IPS-18c (cell line): Measurements from ENCODE around the gene PRKCZ.

Experiments used
- H3K4me3 ChIP-seq: 2 replicates; pipeline ENCODE4 v1.7.0; 2013; ENCODE audit warnings: low read depth, mild to moderate bottlenecking, low read length, moderate library complexity; ENCODE audit not compliant: insufficient read depth
- H3K9me3 ChIP-seq: one replicate; pipeline ENCODE4 v1.6.1; 2013; ENCODE audit warnings: mild to moderate bottlenecking, low read length, moderate library complexity; ENCODE audit not compliant: control insufficient read depth, insufficient read depth

PRKCZ gene

DNA sequence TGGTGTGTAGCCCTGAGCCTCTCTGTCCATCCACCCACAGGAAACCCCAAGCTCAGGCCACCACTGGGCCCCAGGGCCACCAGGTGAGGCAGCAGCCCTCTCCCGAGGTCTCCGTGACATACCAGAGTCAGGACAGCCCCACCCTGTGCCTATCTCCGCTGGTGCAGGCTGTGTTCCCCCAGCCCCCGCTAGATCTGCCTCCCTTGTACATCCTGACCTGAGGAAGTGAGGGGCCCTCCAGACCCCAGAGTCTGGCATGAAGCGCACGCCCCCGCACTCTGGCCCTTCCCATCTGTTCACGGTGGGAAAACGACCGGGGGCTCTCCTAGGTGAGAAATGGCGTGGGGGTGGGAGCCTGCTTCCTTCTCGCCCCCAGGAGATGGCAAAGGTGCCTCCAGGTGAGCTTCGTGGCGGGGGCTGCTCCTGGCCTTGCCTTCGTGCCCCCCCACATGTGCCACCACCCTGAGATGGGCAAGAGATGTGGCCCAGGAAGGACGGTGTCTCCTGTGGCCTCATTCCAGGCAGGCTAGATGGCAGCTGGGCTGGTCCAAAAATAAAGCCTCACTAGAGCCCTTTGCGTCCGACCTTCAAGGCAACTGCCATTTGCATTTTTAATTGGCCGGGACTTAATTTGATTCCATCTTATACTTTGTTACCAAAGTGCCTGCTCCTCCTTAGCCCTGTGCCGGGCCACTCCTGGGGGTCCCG lies 28.0 kb upstream of the PRKCZ start:
- H3K9me3 ChIP-seq = peaks cover 2% of the 10 kb centered on the region
- no peak overlapping the region for H3K4me3 ChIP-seq

DNA sequence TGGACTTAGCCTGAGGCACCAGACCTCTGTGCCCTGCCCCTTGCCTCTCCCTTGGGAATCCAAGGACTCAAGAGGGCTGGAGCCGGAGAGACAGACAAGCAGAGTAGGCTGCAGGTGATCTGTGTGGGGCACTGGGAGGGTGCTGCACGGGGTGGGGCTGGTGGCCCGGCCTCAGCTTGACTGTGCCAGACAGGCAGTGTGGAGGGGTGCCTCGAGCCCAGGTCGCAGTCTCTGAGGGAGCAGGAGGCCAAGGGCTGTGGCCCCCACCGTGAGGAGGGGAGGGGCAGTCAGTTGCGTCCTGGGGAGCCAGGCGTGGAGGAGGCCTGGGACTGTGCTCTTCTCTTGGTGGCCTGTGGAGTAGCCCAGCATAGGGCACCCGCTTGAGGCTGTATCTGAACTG lies 27.0 kb upstream of the PRKCZ start:
- peaks cover 2% of the 10 kb centered on the region for H3K9me3 ChIP-seq
- no peak overlapping the region for H3K4me3 ChIP-seq

DNA sequence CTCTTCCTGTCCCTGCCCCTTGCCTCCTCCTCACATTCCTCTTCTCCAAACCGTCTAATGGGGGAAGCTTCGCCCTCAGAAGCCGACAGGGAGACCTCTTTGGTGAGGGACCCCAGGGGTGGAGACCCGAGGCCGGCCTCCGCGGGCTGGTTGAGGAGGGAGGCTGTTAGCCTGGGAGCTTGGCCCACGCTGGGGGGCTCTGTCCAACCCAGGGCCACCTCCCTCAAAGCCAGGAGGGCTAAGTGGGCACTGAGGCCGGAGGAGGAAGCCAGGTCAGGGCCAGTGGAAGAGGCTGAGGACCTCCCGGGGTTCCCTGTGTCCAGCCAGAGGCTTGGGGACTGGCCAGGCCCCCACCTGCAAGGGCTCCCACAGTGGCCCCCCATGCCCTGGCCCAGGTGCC lies 25.8 kb upstream of the PRKCZ start:
- Histone ChIP-seq H3K4me3 (no peak overlapping the region), H3K9me3 (peaks cover 2% of the 10 kb centered on the region)

DNA sequence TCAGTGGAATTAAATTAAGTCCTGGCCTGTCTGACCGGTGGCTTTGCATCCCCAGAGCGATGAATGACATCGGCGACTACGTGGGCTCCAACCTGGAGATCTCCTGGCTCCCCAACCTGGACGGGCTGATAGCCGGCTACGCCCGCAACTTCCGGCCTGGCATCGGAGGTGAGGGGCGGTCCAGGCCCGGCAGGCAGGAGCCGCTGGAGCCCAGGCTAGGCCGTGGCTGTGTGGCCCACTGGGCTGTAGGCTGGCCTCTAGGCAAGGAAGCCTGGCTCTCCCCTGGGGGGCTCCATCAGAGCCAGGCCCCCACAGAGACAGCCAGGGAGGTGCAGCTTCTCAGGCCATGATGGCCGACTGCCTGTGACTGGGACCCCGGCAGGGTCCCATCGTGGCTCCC lies 25.3 kb upstream of the PRKCZ start:
- Histone ChIP-seq H3K4me3 (no peak overlapping the region), H3K9me3 (peaks cover 1% of the 10 kb centered on the region)

DNA sequence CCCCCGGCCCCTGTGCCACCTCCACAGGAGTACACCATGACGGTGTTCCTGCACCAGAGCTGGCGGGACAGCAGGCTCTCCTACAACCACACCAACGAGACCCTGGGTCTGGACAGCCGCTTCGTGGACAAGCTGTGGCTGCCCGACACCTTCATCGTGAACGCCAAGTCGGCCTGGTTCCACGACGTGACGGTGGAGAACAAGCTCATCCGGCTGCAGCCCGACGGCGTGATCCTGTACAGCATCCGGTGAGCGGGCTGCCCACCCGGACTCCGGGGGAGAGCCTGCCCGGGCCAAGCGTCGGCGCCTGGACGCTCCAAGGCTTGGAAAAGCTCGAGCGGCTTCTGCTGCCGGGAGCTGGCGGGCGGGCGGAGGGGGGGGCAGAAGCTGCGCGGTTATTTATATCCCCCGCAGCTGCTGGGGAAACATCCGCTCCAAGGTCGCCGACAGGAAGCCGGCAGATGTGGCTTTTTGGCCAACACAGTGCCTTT lies 24.7 kb upstream of the PRKCZ start:
- H3K9me3 ChIP-seq = no peaks in the 10 kb centered on the region
- H3K4me3 ChIP-seq = no peak overlapping the region

DNA sequence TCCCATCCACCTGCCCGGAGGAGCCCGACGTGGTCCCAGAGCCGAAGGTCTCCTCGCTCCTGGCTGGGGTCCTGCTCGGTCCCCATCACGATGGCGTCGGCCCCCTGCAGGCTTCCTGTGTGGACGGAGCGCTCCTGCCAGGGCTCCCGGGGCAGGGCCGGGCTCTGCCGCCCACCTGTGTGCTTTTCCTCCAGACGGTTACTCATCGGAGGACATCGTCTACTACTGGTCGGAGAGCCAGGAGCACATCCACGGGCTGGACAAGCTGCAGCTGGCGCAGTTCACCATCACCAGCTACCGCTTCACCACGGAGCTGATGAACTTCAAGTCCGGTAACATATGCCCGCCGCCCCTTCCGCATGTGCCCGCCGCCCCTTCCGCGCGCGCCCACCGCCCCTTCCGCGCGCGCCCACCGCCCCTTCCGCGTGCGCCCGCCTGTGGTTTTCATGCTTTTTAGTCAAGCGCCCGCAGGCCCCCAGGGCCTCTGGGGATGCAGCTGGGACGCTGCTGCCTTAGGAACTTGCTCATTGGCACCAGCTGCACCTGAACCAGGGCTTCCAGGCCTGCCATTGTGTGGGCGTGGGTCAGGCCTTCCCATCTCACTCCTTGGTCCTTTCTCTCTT lies 22.1 kb upstream of the PRKCZ start:
- H3K4me3 ChIP-seq = no peak overlapping the region
- H3K9me3 ChIP-seq = no peaks in the 10 kb centered on the region

DNA sequence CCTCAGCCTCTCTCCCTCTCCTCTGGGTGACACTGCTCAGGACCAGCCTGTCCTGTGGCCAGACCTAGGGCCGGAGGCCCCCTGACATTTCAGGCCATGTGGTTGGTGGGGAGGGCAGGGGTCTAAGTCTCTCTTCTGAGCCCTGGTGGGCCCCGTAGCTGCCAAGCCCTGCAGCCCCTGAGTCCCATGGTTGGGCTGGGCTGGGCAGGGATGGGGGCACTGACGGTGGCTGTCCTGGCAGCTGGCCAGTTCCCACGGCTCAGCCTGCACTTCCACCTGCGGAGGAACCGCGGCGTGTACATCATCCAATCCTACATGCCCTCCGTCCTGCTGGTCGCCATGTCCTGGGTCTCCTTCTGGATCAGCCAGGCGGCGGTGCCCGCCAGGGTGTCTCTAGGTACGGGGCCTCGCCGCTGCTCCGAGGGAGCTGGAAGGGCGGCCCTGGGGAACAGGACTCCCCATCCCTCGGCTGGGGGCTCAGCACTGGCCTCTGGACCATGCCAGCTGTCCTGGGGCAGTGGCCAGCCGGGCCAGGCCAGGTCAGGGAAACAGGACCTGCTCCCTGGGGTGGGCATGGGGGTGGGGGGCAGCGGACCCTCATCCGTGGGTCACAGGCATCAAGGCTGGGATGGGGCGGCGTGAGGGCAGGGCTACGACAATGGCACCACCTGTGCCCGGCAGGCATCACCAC lies 21.2 kb upstream of the PRKCZ start:
- no peak overlapping the region for H3K4me3 ChIP-seq
- no peaks in the 10 kb centered on the region for H3K9me3 ChIP-seq

DNA sequence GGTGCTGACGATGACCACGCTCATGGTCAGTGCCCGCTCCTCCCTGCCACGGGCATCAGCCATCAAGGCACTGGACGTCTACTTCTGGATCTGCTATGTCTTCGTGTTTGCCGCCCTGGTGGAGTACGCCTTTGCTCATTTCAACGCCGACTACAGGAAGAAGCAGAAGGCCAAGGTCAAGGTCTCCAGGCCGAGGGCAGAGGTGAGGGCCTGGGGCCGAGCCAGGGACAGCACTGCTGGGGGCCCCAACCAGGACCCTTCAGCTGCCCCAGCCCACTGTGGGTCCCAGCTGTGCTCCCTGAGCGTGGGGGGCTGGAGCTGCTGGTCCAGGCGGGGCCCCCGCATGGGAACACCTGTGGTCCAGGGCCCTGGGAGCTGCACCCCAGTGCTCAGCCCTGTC lies 20.6 kb upstream of the PRKCZ start:
- Histone ChIP-seq H3K4me3 (no peak overlapping the region), H3K9me3 (no peaks in the 10 kb centered on the region)

DNA sequence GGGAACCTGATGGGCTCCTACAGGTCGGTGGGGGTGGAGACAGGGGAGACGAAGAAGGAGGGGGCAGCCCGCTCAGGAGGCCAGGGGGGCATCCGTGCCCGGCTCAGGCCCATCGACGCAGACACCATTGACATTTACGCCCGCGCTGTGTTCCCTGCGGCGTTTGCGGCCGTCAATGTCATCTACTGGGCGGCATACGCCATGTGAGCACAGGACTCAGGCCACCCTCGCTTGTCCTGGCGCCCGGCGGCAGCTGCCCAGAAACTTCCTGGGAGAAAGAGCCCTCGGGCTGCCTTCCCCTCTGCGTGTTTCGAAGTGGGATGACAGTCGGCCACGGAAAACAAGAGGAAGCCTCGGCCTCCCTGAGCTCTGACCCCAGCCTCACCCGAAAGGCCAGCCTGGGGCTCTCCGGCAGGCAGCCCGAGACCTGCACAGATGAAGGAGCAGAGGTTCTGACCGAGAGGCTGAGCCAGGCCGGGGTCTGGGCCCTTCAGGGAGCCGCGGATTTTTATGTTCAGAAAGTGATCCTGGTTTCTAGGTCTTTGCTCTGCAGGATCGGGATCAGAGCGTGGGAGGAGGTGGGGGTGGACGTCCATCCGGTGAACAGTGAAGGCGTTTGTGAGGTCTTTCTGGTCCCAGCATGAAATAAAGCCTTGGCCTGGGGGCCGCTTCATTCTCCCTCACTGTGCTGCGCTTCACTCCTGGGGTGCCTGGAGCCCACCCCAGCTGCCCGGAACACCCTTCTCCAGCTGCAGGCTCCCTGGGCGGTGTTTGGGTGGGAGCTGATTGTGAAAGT lies 19.9 kb upstream of the PRKCZ start:
- Histone ChIP-seq H3K9me3 (no peaks in the 10 kb centered on the region), H3K4me3 (no peak overlapping the region)

DNA sequence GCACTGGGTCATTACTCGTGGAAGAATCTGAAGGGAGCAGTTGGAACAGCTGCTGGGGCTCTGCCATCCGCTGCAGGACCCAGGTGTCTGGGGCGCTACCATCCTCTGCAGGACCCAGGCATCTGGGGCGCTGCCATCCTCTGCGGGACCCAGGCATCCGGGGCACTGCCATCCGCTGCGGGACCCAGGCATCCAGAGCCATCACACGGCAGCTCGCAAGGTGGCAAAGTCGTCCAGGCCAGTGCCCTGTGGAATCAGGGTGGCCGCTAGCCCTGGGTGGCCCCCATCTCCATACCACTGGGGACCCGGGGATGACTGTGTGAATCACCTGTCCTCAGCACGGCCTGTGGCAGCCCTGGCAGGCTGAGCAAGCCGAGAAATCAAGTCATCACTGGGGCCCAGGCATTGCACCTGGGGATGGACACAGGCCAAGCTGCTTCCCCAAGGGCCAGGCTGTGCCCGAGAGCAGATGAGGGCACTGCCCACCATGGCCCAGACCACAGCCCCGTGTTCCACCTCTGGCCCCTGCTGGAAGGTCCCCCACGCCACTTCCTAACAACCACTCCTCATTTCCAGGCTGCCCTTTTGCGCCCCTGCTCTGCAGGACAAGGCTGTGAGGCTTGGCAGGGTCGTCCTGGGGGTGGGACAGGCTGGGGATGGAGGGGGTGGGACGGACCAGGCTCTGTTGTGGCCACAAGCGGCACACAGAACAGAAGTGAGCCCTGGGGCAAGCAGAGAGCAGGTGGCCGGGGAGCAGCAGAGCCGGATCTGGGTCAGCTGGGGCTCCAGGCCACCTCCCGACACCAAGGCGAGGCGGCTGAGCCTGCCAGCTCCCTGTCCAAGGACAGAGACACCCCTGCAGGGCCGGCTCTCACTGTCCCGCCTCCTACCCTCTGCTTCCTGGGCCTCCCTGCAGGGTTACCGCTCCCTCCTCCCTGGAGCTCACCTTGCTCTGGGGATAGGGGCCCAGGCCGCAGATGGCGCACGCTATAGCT lies 18.4 kb upstream of the PRKCZ start:
- H3K9me3 ChIP-seq = no peaks in the 10 kb centered on the region

DNA sequence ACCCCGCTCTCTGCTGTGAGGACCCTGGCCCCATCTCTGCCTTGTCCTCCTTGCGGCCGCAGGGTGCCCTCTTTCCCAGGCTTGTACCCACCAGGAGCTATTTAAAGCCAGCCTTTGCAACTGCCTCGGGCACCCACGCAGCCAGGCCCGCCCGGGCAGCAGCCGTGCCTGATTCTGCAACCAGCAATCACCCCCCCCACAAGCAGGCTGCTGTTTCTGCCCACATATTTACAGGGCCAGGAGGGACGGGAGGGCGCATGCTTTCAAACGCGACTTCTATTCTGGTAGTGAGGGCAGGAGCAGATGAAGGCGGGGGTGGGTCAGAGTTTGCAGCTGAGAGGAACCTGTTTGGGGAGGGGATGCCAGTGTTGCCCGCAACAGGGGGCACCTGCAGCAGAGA lies 17.5 kb upstream of the PRKCZ start:
- no peak overlapping the region for H3K4me3 ChIP-seq
- H3K9me3 ChIP-seq = no peaks in the 10 kb centered on the region

More for the DNA sequence above, 18.4 kb upstream of the PRKCZ start:
- H3K4me3 ChIP-seq = no peak overlapping the region

DNA sequence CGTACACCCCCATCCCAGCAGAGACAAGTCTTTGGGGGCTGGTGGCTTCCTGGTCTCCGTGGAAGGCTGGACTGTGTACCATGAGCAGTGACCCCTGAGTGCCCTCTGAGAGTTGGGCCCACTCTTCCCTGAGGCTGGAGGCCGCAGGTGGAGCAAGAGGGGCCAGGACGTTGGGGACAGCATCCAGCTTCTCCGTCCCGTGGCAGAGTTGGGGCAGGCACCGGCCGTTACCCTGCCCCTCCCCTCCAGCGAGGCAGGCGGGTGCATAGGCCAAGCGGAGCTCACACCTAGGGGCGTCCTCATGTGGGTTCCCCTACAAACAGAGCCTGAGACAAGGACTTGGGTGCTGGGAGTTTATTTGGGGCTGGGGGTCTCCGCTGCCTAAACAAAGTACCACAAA lies 17.0 kb upstream of the PRKCZ start:
- no peaks in the 10 kb centered on the region for H3K9me3 ChIP-seq
- no peak overlapping the region for H3K4me3 ChIP-seq

DNA sequence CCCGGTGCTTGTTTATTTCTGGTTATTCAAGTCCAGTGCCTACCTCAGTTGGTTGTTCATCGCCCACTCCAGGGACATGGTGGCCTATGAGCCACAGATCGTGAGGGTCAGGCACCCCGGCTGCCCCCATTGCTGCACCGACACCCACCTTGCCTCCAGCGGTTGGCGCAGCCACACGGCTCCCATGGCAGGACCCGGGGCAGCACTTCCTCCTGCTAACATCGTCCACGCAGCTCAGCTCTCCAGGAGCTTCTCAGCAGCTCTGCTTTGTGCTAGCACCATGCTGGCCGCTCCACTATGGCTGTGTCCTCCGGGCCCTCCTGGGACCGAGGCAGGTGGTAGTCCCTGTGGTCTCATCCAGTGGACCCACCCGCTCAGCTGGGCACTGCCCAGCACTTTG lies 13.9 kb upstream of the PRKCZ start:
- Histone ChIP-seq H3K9me3 (no peaks in the 10 kb centered on the region), H3K4me3 (no peak overlapping the region)

DNA sequence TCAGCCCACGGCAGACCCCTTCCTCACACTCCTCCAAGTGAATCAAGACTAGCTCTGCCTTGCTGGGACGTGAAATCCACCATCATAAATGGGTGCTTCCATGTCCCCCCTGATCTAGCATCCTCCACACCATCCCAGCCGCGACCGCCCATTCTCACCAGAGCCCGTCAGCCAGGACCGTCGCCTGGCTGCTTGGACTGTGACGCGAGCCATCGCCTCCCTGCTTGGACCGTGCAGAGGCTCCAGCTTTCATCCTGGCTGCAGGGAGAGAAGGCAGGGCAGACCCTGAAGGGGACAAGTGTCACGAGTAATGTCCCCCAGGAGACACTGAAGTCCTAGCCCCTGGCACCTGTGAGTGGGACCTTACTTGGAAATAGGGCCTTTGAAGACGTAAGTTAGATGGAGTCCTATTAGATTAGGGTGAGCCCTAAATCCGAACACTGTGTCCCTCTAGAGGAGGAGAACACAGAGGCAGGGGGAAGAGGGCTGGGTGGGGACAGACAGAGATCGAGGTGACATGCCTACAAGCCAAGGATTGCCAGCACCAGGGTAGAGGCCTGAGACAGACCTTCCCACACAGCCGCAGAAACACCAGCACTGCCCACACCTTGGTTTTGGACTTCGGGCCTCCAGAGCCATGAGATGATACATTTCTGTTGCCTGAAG lies 12.8 kb upstream of the PRKCZ start:
- Histone ChIP-seq H3K9me3 (no peaks in the 10 kb centered on the region), H3K4me3 (no peak overlapping the region)

DNA sequence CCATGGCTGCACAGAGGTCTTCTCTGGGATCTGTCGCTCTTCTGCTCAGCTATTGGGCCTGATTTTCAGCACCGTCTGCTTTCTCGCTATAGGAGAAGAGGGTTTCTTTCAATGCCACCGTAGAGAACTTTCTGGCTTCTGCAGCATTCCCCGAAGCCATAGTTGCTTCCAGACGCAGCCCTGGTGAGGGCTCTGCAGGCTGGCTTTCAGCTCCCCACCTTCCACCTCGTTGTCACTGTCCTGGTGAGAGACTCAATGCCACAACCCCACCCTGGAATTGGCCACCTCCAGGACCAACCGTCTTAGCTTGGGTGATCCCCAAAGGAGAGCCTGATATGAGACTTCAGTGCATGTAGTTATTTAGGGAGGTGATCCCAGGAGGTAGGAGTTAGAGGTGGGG lies 12.0 kb upstream of the PRKCZ start:
- no peak overlapping the region for H3K4me3 ChIP-seq
- no peaks in the 10 kb centered on the region for H3K9me3 ChIP-seq

DNA sequence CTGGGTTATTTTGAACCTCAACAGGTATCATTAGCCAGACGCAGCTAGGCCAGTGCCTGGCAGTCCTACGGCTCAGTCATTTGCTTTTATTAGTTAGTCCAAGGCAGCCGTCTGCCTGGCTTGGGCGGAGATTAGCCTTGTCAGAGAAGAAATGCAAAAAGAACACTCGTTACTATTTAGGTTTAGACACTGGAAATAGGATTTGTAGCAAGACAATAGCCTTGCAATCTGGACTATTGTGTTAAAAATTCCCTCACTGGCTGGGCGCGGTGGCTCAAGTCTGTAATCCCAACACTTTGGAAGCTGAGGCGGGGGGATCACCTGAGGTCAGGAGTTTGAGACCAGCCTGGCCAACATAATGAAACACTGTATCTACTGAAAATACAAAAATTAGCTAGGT lies 11.0 kb upstream of the PRKCZ start:
- no peaks in the 10 kb centered on the region for H3K9me3 ChIP-seq
- no peak overlapping the region for H3K4me3 ChIP-seq
